Panc1 (cell line): ENCODE results near the gene TRAF3IP3.

Source experiments
- POLR2AphosphoS5 ChIP-seq: IDR thresholded peaks from 2 replicates; pipeline ENCODE4 v1.6.1; 2012; ENCODE audit warnings: mild to moderate bottlenecking, low read depth, low read length, moderate library complexity
- SIN3A ChIP-seq: IDR thresholded peaks from 2 replicates; pipeline ENCODE4 v1.6.1; 2012; ENCODE audit warnings: low read depth, mild to moderate bottlenecking, low read length, moderate library complexity, borderline replicate concordance; ENCODE audit not compliant: insufficient read depth
- TCF7L2 ChIP-seq: IDR thresholded peaks from 2 replicates; pipeline ENCODE4 v1.6.1; 2011; ENCODE audit warnings: mild to moderate bottlenecking, low read depth, low read length, inconsistent platforms
- TF ChIP-seq, protein P1 (sequence below): fragments of 450-650 bp; IDR thresholded peaks from 2 replicates; pipeline ENCODE4 v1.5.1; 2017; ENCODE audit warnings: mild to moderate bottlenecking
- TF ChIP-seq, protein P2 (sequence below), 2 experiments: IDR thresholded peaks; 2 replicates each; pipeline ENCODE4 v1.6.1; 2011 to 2012; ENCODE audit warnings: low read depth in 2 of 2, control low read depth in 1 of 2, low read length in 1 of 2, mild to moderate bottlenecking in 1 of 2, moderate library complexity in 1 of 2; ENCODE audit not compliant: insufficient read depth in 1 of 2

DNA sequence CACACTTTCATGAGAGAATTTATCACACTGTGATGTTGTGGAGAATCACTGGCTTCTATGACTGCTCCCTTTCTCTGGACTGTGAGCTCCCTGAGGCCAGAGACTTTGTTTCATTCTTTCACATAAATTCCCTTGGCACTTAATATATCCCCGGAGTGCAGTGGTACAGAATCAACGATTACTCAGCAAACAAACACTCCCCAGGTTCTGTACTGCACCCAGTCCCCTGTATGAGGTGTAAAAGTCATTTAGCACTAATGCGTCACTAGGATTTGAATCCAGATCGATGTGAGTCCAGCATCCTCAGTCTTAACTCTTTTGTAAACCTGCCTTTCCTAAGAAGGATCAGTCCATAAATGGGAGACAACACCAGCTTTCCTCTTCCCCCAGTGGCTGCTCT is 65.1 kb downstream of the TRAF3IP3 start:
- TF ChIP-seq SIN3A (no peak), POLR2AphosphoS5 (no peak), TCF7L2 (no peak)
- TF ChIP-seq, protein P1, sequence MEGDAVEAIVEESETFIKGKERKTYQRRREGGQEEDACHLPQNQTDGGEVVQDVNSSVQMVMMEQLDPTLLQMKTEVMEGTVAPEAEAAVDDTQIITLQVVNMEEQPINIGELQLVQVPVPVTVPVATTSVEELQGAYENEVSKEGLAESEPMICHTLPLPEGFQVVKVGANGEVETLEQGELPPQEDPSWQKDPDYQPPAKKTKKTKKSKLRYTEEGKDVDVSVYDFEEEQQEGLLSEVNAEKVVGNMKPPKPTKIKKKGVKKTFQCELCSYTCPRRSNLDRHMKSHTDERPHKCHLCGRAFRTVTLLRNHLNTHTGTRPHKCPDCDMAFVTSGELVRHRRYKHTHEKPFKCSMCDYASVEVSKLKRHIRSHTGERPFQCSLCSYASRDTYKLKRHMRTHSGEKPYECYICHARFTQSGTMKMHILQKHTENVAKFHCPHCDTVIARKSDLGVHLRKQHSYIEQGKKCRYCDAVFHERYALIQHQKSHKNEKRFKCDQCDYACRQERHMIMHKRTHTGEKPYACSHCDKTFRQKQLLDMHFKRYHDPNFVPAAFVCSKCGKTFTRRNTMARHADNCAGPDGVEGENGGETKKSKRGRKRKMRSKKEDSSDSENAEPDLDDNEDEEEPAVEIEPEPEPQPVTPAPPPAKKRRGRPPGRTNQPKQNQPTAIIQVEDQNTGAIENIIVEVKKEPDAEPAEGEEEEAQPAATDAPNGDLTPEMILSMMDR: no peak
- TF ChIP-seq, protein P2, sequence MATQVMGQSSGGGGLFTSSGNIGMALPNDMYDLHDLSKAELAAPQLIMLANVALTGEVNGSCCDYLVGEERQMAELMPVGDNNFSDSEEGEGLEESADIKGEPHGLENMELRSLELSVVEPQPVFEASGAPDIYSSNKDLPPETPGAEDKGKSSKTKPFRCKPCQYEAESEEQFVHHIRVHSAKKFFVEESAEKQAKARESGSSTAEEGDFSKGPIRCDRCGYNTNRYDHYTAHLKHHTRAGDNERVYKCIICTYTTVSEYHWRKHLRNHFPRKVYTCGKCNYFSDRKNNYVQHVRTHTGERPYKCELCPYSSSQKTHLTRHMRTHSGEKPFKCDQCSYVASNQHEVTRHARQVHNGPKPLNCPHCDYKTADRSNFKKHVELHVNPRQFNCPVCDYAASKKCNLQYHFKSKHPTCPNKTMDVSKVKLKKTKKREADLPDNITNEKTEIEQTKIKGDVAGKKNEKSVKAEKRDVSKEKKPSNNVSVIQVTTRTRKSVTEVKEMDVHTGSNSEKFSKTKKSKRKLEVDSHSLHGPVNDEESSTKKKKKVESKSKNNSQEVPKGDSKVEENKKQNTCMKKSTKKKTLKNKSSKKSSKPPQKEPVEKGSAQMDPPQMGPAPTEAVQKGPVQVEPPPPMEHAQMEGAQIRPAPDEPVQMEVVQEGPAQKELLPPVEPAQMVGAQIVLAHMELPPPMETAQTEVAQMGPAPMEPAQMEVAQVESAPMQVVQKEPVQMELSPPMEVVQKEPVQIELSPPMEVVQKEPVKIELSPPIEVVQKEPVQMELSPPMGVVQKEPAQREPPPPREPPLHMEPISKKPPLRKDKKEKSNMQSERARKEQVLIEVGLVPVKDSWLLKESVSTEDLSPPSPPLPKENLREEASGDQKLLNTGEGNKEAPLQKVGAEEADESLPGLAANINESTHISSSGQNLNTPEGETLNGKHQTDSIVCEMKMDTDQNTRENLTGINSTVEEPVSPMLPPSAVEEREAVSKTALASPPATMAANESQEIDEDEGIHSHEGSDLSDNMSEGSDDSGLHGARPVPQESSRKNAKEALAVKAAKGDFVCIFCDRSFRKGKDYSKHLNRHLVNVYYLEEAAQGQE (IDR thresholded peaks at IDR 0.05; ENCODE audit: insufficient read depth in 1 of 2, low read depth in 2 of 2, low read length in 1 of 2): no peak
